H1 (cell line): ENCODE results near the gene GH2. TPM values are rescaled to one million over a fixed set of nuclear protein-coding genes. Genes with fewer than 3 reads are reported as not detected.

Experiments
- CTCF ChIA-PET: fragments of 300-600 bp; sonication (Branson Sonifier 250); formaldehyde crosslinking; loops from one replicate; lab custom pipeline; 2021; ENCODE audit not compliant: partially characterized antibody; lab: Charles Lee
- POLR2A ChIA-PET: fragments of 300-600 bp; sonication (Branson Sonifier 250); formaldehyde crosslinking; loops from one replicate; lab custom pipeline; 2021; ENCODE audit warnings: inconsistent platforms; ENCODE audit not compliant: partially characterized antibody; lab: Charles Lee
- DNase-seq, 2 experiments: peaks; one replicate each; pipeline versions ENCODE4 v3.0.0 to v3.0.0-alpha.2; 2010 to 2022; ENCODE audit warnings: low spot score in 2 of 2, low read depth in 1 of 2, mixed read lengths in 1 of 2
- FAIRE-seq: peaks from 2 replicates; lab custom pipeline; 2011; peaks lifted over from hg19 to GRCh38; lab: Jason Lieb, UNC
- H2AFZ ChIP-seq: 2 replicates; pipeline ENCODE4 v1.8.1; 2012; ENCODE audit warnings: low read length, inconsistent platforms
- H2AK5ac ChIP-seq: 2 replicates; pipeline ENCODE4 v1.6.1; 2013; ENCODE audit warnings: low read depth, low read length
- H2BK120ac ChIP-seq: replicated peaks from 2 replicates; pipeline ENCODE3; 2013; ENCODE audit warnings: low read depth, low read length, inconsistent platforms
- H2BK12ac ChIP-seq: 2 replicates; pipeline ENCODE4 v1.6.1; 2013; ENCODE audit warnings: low read depth, low read length
- H2BK15ac ChIP-seq: 2 replicates; pipeline ENCODE4 v1.6.1; 2013; ENCODE audit warnings: low read length
- H2BK20ac ChIP-seq: 2 replicates; pipeline ENCODE4 v1.6.1; 2013; ENCODE audit warnings: low read length
- H2BK5ac ChIP-seq: 2 replicates; pipeline ENCODE4 v1.6.1; 2013; ENCODE audit warnings: low read depth, low read length
- H3K14ac ChIP-seq: 2 replicates; pipeline ENCODE4 v1.6.1; 2013; ENCODE audit warnings: inconsistent platforms; ENCODE audit not compliant: insufficient read length
- H3K18ac ChIP-seq: 2 replicates; pipeline ENCODE4 v1.6.1; 2013; ENCODE audit warnings: low read length; ENCODE audit errors: extremely low read depth
- H3K23ac ChIP-seq: 2 replicates; pipeline ENCODE4 v1.6.1; 2013; ENCODE audit warnings: inconsistent platforms; ENCODE audit not compliant: insufficient read length
- H3K23me2 ChIP-seq: 2 replicates; pipeline ENCODE4 v1.6.1; 2013; ENCODE audit warnings: low read depth, low read length
- H3K27ac ChIP-seq: 2 replicates; pipeline ENCODE4 v1.6.1; 2011; ENCODE audit warnings: low read depth, low read length, inconsistent platforms
- H3K27me3 ChIP-seq, 4 experiments: replicated peaks in 1 of 4; 1 replicate in 1 of 4; 2 replicates in 3 of 4; pipeline versions ENCODE4 v1.6.1 to v1.8.1; 2011 to 2013; ENCODE audit warnings: low read length in 3 of 4, mild to moderate bottlenecking in 3 of 4, inconsistent platforms in 2 of 4, mixed read lengths in 2 of 4, moderate library complexity in 1 of 4; ENCODE audit not compliant: control insufficient read depth in 3 of 4, insufficient read depth in 3 of 4; ENCODE audit errors: extremely low read depth in 1 of 4
- H3K36me3 ChIP-seq, 4 experiments: 2 replicates each; pipeline versions ENCODE4 v1.6.1 to v1.8.1; 2011 to 2013; ENCODE audit warnings: mild to moderate bottlenecking in 4 of 4, low read length in 3 of 4, moderate library complexity in 2 of 4, control low read depth in 1 of 4, inconsistent platforms in 1 of 4; ENCODE audit not compliant: insufficient read depth in 4 of 4, control insufficient read depth in 2 of 4
- H3K4ac ChIP-seq: replicated peaks from 2 replicates; pipeline ENCODE3; 2013; ENCODE audit warnings: low read length, low read depth, mixed read lengths, inconsistent platforms; ENCODE audit not compliant: insufficient read length
- H3K4me1 ChIP-seq, 4 experiments: replicated peaks in 1 of 4; 1 replicate in 1 of 4; 2 replicates in 3 of 4; pipeline versions ENCODE4 v1.6.1 to v1.8.1; 2011 to 2013; ENCODE audit warnings: low read length in 3 of 4, inconsistent platforms in 2 of 4, mixed read lengths in 1 of 4; ENCODE audit not compliant: insufficient read depth in 4 of 4, control insufficient read depth in 3 of 4
- H3K4me2 ChIP-seq, 2 experiments: 2 replicates each; pipeline versions ENCODE4 v1.6.1 to v1.8.1; 2011 to 2013; ENCODE audit warnings: low read depth in 2 of 2, low read length in 2 of 2, control low read depth in 1 of 2, inconsistent platforms in 1 of 2, mild to moderate bottlenecking in 1 of 2; ENCODE audit not compliant: insufficient read depth in 1 of 2
- H3K4me3 ChIP-seq, 4 experiments: fragments of 200-600, 300-600 bp in 1 of 4; sonication (generic), shearing (Covaris generic), sonication (Bioruptor Twin) in 1 of 4; 2 replicates each; pipeline versions ENCODE4 v1.5.1 to v1.8.1; 2011 to 2016; ENCODE audit warnings: low read length in 4 of 4, low read depth in 3 of 4, control low read depth in 2 of 4, inconsistent platforms in 2 of 4, mild to moderate bottlenecking in 2 of 4, mixed read lengths in 1 of 4, moderate library complexity in 1 of 4; ENCODE audit not compliant: insufficient read depth in 2 of 4; ENCODE audit errors: extremely low read depth in 1 of 4
- H3K56ac ChIP-seq: replicated peaks from 2 replicates; pipeline ENCODE3; 2013; ENCODE audit warnings: low read depth, mild to moderate bottlenecking, mixed read lengths, low read length, inconsistent platforms; ENCODE audit not compliant: insufficient read length
- H3K79me1 ChIP-seq: 2 replicates; pipeline ENCODE4 v1.6.1; 2013; ENCODE audit warnings: low read depth, low read length, control low read depth
- H3K79me2 ChIP-seq, 2 experiments: 2 replicates each; pipeline versions ENCODE4 v1.6.1 to v1.8.1; 2012 to 2013; ENCODE audit warnings: low read length in 2 of 2, mild to moderate bottlenecking in 2 of 2, inconsistent platforms in 1 of 2; ENCODE audit not compliant: insufficient read depth in 2 of 2, control insufficient read depth in 1 of 2
- H3K9ac ChIP-seq, 4 experiments: replicated peaks in 1 of 4; 1 replicate in 1 of 4; 2 replicates in 3 of 4; pipeline versions ENCODE4 v1.6.1 to v1.8.1; 2011 to 2013; ENCODE audit warnings: low read depth in 3 of 4, low read length in 3 of 4, control low read depth in 2 of 4, mild to moderate bottlenecking in 2 of 4, moderate library complexity in 2 of 4, inconsistent platforms in 1 of 4; ENCODE audit errors: extremely low read depth in 1 of 4
- H3K9me3 ChIP-seq, 2 experiments: 2 replicates each; pipeline versions ENCODE4 v1.6.1 to v1.8.1; 2012 to 2013; ENCODE audit warnings: mild to moderate bottlenecking in 2 of 2, moderate library complexity in 2 of 2, control low read depth in 1 of 2, inconsistent platforms in 1 of 2, low read depth in 1 of 2, low read length in 1 of 2, mixed read lengths in 1 of 2; ENCODE audit not compliant: insufficient read depth in 2 of 2
- H4K20me1 ChIP-seq, 2 experiments: replicated peaks in 1 of 2; 2 replicates each; pipeline versions ENCODE3 to v1.8.1; 2011 to 2013; ENCODE audit warnings: inconsistent platforms in 2 of 2, low read length in 2 of 2, mild to moderate bottlenecking in 1 of 2; ENCODE audit not compliant: insufficient read depth in 2 of 2, control insufficient read depth in 1 of 2
- H4K5ac ChIP-seq: 2 replicates; pipeline ENCODE4 v1.6.1; 2013; ENCODE audit warnings: low read length, low read depth, mixed read lengths, inconsistent platforms; ENCODE audit not compliant: insufficient read length
- H4K8ac ChIP-seq: 2 replicates; pipeline ENCODE4 v1.8.0; 2013; ENCODE audit warnings: mild to moderate bottlenecking, moderate library complexity, low read length, inconsistent platforms; ENCODE audit not compliant: insufficient read depth; ENCODE audit errors: extremely low read depth
- H4K91ac ChIP-seq: replicated peaks from 2 replicates; pipeline ENCODE3; 2013; ENCODE audit warnings: low read length, mixed read lengths, inconsistent platforms; ENCODE audit not compliant: insufficient read length
- FOSL1 ChIP-seq: IDR thresholded peaks from 2 replicates; pipeline ENCODE4 v1.6.1; 2011; ENCODE audit warnings: mild to moderate bottlenecking, low read depth, low read length, moderate library complexity; ENCODE audit not compliant: insufficient read depth
- NRF1 ChIP-seq: IDR thresholded peaks from 2 replicates; pipeline ENCODE4 v1.6.1; 2011; ENCODE audit warnings: mild to moderate bottlenecking, low read depth, low read length, improper control_type of control experiment
- RAD21 ChIP-seq, 2 experiments: IDR thresholded peaks in 1 of 2; conservative IDR thresholded peaks in 1 of 2; 2 replicates each; pipeline ENCODE4 v1.6.1; 2011; ENCODE audit warnings: low read depth in 2 of 2, low read length in 2 of 2, improper control_type of control experiment in 1 of 2, inconsistent platforms in 1 of 2, mild to moderate bottlenecking in 1 of 2, moderate library complexity in 1 of 2
- TBP ChIP-seq: IDR thresholded peaks from 2 replicates; pipeline ENCODE4 v1.6.1; 2011; ENCODE audit warnings: low read depth, low read length, improper control_type of control experiment
- YY1 ChIP-seq: IDR thresholded peaks from 2 replicates; pipeline ENCODE4 v1.6.1; 2011; ENCODE audit warnings: low read depth, mild to moderate bottlenecking, low read length
- WGBS, 2 experiments: shearing (Covaris generic) in 1 of 2; methylation state at CpG; one replicate each; pipeline versions ENCODE4 v1.1.6 to v1.1.7; 2013 to 2015; ENCODE audit warnings: low lambda C conversion rate in 2 of 2, mixed read lengths in 2 of 2, inconsistent platforms in 1 of 2, low coverage in 1 of 2, missing lambda C conversion rate in 1 of 2; ENCODE audit not compliant: insufficient replicate concordance in 2 of 2, insufficient coverage in 1 of 2, insufficient read length in 1 of 2; ENCODE audit errors: extremely low coverage in 1 of 2, missing lambda C conversion rate in 1 of 2; 5-methylcytosine and 5-hydroxymethylcytosine counted together
- polyA plus RNA-seq, 7 experiments: library from polyadenylated mRNA; depleted of rRNA in 3 of 7; stranded (reverse) in 5 of 7; unstranded in 2 of 7; fragments of >200 nt in 5 of 7; fragments of 200-250 nt in 2 of 7; gene quantifications; 1 replicate in 5 of 7; 2 replicates in 1 of 7; 4 replicates in 1 of 7; pipeline versions ENCODE4 v1.2.1 to v1.2.3, GENCODE V29; 2011 to 2013; ENCODE audit warnings: missing spikeins in 2 of 7, mixed read lengths in 2 of 7
- total RNA-seq: library from RNA; stranded (reverse); fragmentation: NEBNext Ultra II Directional; extraction: Animal tissue kit (Norgen Biotek cat#: 25700); gene quantifications from 2 replicates; pipeline ENCODE4 v1.2.1, GENCODE V29; 2021
- TF ChIP-seq, protein P1 (sequence below): IDR thresholded peaks from 2 replicates; pipeline ENCODE4 v1.6.1; 2012; ENCODE audit warnings: inconsistent platforms
- TF ChIP-seq, protein P2 (sequence below): IDR thresholded peaks from 2 replicates; pipeline ENCODE4 v1.6.1; 2012; ENCODE audit warnings: inconsistent platforms

Gene GH2
- total and polyA plus RNA-seq, 2 of the 8 experiments (the other 6 are each of a cell fraction or from before 2014, with no cell fraction given): 0.60 to 1.5 TPM

- 65% methylated on average over 11 of the region's 13 CpGs; no CpG with 5 or more reads in 1 of the 2 experiments for WGBS, 2 experiments
- no peak overlapping the region for H2BK5ac ChIP-seq
- peaks cover 0 to 22% of the 10 kb centered on the region in 2 experiments; a peak in 3 of 4 replicates for H3K79me2 ChIP-seq
- peaks cover 3 to 24% of the 10 kb centered on the region in 2 experiments for H4K20me1 ChIP-seq
- peaks cover 37 to 55% (median 51%) of the 10 kb centered on the region in 4 experiments for H3K36me3 ChIP-seq
- H2BK15ac ChIP-seq: no peak overlapping the region
- H2BK12ac ChIP-seq: no peak overlapping the region
- H3K27ac ChIP-seq: no peak overlapping the region
- ChIA-PET CTCF (interaction anchor here (0.6 to 5.2 kb wide), 18 partner anchors 10 to 124 kb away, joined by 3 to 61 read pairs (median 4); no protein-coding TSS in a partner anchor), POLR2A (interaction anchor here (1.1 to 32.3 kb wide), 8 partner anchors 3 to 94 kb away, joined by 3 to 593 read pairs (median 7); partner anchors contain the start of genes CCDC47, DDX42, FTSJ3 and PSMC5)
- H3K23me2 ChIP-seq: no peaks in the 10 kb centered on the region; the same call in 1 of the 2 replicates
- no peak overlapping the region for H2BK20ac ChIP-seq
- no peak overlapping the region for H2BK120ac ChIP-seq
- no peak overlapping the region for H2AK5ac ChIP-seq
- no peak overlapping the region for H3K4ac ChIP-seq
- DNase-seq: peak; percentile 54 to 70
- H3K9ac ChIP-seq: no peak overlapping the region
- no peak overlapping the region for H3K4me3 ChIP-seq
- no peak for FAIRE-seq
- peaks cover 3 to 20% (median 16%) of the 10 kb centered on the region in 4 experiments for H3K4me1 ChIP-seq
- H3K9me3 ChIP-seq: no peaks in the 10 kb centered on the region
- peaks cover 20% of the 10 kb centered on the region for H3K79me1 ChIP-seq
- no peak overlapping the region for H4K91ac ChIP-seq
- no peak overlapping the region for H3K14ac ChIP-seq
- H3K27me3 ChIP-seq: no peaks in the 10 kb centered on the region
- H3K23ac ChIP-seq: no peak overlapping the region
- H4K8ac ChIP-seq: no peak overlapping the region
- no peak overlapping the region for H3K4me2 ChIP-seq
- no peak overlapping the region for H2AFZ ChIP-seq
- H3K56ac ChIP-seq: no peak overlapping the region
- H4K5ac ChIP-seq: no peak overlapping the region
- H3K18ac ChIP-seq: no peak overlapping the region
- peak; percentile 30 to 52; a peak in 3 of 4 replicates for TF ChIP-seq RAD21 (IDR thresholded peaks at IDR 0.05 in 1 of 2, conservative IDR thresholded peaks at IDR 0.05 in 1 of 2; ENCODE audit: low read depth in 2 of 2, low read length in 2 of 2)
- TF ChIP-seq, protein P1, sequence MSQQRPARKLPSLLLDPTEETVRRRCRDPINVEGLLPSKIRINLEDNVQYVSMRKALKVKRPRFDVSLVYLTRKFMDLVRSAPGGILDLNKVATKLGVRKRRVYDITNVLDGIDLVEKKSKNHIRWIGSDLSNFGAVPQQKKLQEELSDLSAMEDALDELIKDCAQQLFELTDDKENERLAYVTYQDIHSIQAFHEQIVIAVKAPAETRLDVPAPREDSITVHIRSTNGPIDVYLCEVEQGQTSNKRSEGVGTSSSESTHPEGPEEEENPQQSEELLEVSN: no peak
- TF ChIP-seq TBP: no peak
- TF ChIP-seq NRF1: no peak
- 0 out of 2 replicates have a peak, but pooled peaks have one; percentile 31 for TF ChIP-seq YY1
- TF ChIP-seq, protein P2, sequence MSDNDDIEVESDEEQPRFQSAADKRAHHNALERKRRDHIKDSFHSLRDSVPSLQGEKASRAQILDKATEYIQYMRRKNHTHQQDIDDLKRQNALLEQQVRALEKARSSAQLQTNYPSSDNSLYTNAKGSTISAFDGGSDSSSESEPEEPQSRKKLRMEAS: peak; percentile 41; the same call in 1 of the 2 replicates
- no peak for TF ChIP-seq FOSL1
These were observed 47.1 kb downstream of the GH2 start for GRCh38 chr17:63834431-63835166.
